Naive B cell (primary cell): ENCODE results near the gene KIF6. TPM values are rescaled to one million over a fixed set of nuclear protein-coding genes. Genes with fewer than 3 reads are reported as not detected.
"Not testable (repeated sequence)": the region's sequence is repeated elsewhere in the genome, so short reads cannot be mapped to it uniquely, and the experiment has no call there.

Source experiments
- ATAC-seq, 2 donors: fragments of 150-1000 bp; cut with Tn5 transposase; 2 replicates each; pipeline ENCODE4 v1.10.0; 2021; ENCODE audit warnings: low read depth in 2 of 2, mild to moderate bottlenecking in 2 of 2, moderate library complexity in 2 of 2
- DNase-seq: peaks from one replicate; pipeline ENCODE4 v3.0.0; 2022
- H3K27ac Mint-ChIP-seq, 6 donors: one replicate each; pipeline ENCODE4 v1.8.0; 2020 to 2022; ENCODE audit warnings: mild to moderate bottlenecking in 6 of 6, mixed read lengths in 6 of 6, moderate library complexity in 5 of 6, inconsistent platforms in 2 of 6
- H3K27me3 Mint-ChIP-seq, 3 donors: one replicate each; pipeline ENCODE4 v1.8.0; 2021 to 2022; ENCODE audit warnings: mixed read lengths in 3 of 3, mild to moderate bottlenecking in 1 of 3
- H3K36me3 Mint-ChIP-seq, 2 donors: one replicate each; pipeline ENCODE4 v1.8.0; 2020 to 2022; ENCODE audit warnings: mixed read lengths in 2 of 2, inconsistent platforms in 1 of 2, mild to moderate bottlenecking in 1 of 2
- H3K4me1 Mint-ChIP-seq, 3 donors: one replicate each; pipeline ENCODE4 v1.8.0; 2020 to 2022; ENCODE audit warnings: mixed read lengths in 3 of 3, inconsistent platforms in 1 of 3, mild to moderate bottlenecking in 1 of 3, moderate library complexity in 1 of 3
- H3K4me3 Mint-ChIP-seq, 8 donors: one replicate each; pipeline ENCODE4 v1.8.0; 2020 to 2022; ENCODE audit warnings: mild to moderate bottlenecking in 8 of 8, mixed read lengths in 8 of 8, moderate library complexity in 8 of 8, inconsistent platforms in 2 of 8
- H3K9me3 Mint-ChIP-seq, 7 donors: one replicate each; pipeline ENCODE4 v1.8.0; 2020 to 2022; ENCODE audit warnings: mixed read lengths in 7 of 7, mild to moderate bottlenecking in 5 of 7, inconsistent platforms in 2 of 7, moderate library complexity in 1 of 7
- polyA plus RNA-seq, 6 donors: library from polyadenylated mRNA; unstranded; fragments of 300-500 nt; fragmentation: Illumina TruSeq; gene quantifications; one replicate each; pipeline ENCODE4 v1.2.3, GENCODE V29; 2021; ENCODE audit warnings: low read depth in 6 of 6

Gene KIF6
- polyA plus RNA-seq, 6 donors from 2014 or later, result 0.16 to 0.19 TPM; not detected in 4

GRCh38 chr6:39502362-39502955 lies 222.7 kb downstream of the KIF6 start:
- H3K4me1 Mint-ChIP-seq, H3K27ac Mint-ChIP-seq, H3K4me3 Mint-ChIP-seq, DNase-seq, ATAC-seq: not testable (repeated sequence)
- Mint-ChIP-seq H3K27me3 (peaks cover 31 to 56% (median 39%) of the 10 kb centered on the region in 3 donors), H3K36me3 (peaks cover 7 to 36% of the 10 kb centered on the region in 2 donors), H3K9me3 (peaks cover 27 to 75% (median 38%) of the 10 kb centered on the region in 7 donors)

GRCh38 chr6:39499053-39499452 lies 226.2 kb downstream of the KIF6 start:
- Mint-ChIP-seq H3K36me3 (peaks cover 5 to 36% of the 10 kb centered on the region in 2 donors), H3K4me1 (no peaks in the 10 kb centered on the region), H3K27me3 (peaks cover 38 to 67% (median 53%) of the 10 kb centered on the region in 3 donors), H3K9me3 (peaks cover 20 to 50% (median 32%) of the 10 kb centered on the region in 7 donors), H3K27ac (no peak overlapping the region), H3K4me3 (no peak overlapping the region)
- ATAC-seq (no peak), DNase-seq (no peak)

- H3K4me3 Mint-ChIP-seq, result no peak overlapping the region
- H3K9me3 Mint-ChIP-seq, result peaks cover 18 to 40% (median 27%) of the 10 kb centered on the region in 7 donors
- H3K27me3 Mint-ChIP-seq, result peaks cover 45 to 57% (median 53%) of the 10 kb centered on the region in 3 donors
- ATAC-seq (no peak), DNase-seq (no peak)
- peaks cover 3 to 33% of the 10 kb centered on the region in 2 donors for H3K36me3 Mint-ChIP-seq
- no peak overlapping the region for H3K27ac Mint-ChIP-seq
- no peaks in the 10 kb centered on the region for H3K4me1 Mint-ChIP-seq
These were observed 227.1 kb downstream of the KIF6 start for GRCh38 chr6:39498096-39498495.

- no peak overlapping the region for H3K27ac Mint-ChIP-seq
These were observed 228.3 kb downstream of the KIF6 start for GRCh38 chr6:39496915-39497314.

GRCh38 chr6:39496456-39496855 lies 228.8 kb downstream of the KIF6 start:
- DNase-seq (no peak), ATAC-seq (no peak)
- peaks cover 4 to 24% (median 14%) of the 10 kb centered on the region in 7 donors for H3K9me3 Mint-ChIP-seq
- no peak overlapping the region for H3K27ac Mint-ChIP-seq
- peaks cover 0 to 17% of the 10 kb centered on the region in 2 donors for H3K36me3 Mint-ChIP-seq
- H3K4me1 Mint-ChIP-seq, result no peaks in the 10 kb centered on the region
- peaks cover 44 to 60% (median 49%) of the 10 kb centered on the region in 3 donors for H3K27me3 Mint-ChIP-seq
- H3K4me3 Mint-ChIP-seq, result no peak overlapping the region

More at GRCh38 chr6:39496915-39497314, 228.3 kb downstream of the KIF6 start:
- Mint-ChIP-seq H3K36me3 (peaks cover 0 to 22% of the 10 kb centered on the region in 2 donors), H3K27me3 (peaks cover 44 to 58% (median 47%) of the 10 kb centered on the region in 3 donors), H3K4me3 (no peak overlapping the region), H3K9me3 (peaks cover 9 to 28% (median 18%) of the 10 kb centered on the region in 7 donors), H3K4me1 (no peaks in the 10 kb centered on the region)
- DNase-seq (no peak), ATAC-seq (no peak)

- H3K27ac Mint-ChIP-seq, result no peak overlapping the region
- H3K36me3 Mint-ChIP-seq, result peaks cover 0 to 9% of the 10 kb centered on the region in 2 donors
These were observed 229.6 kb downstream of the KIF6 start for GRCh38 chr6:39495640-39496039.

GRCh38 chr6:39494998-39495397 lies 230.2 kb downstream of the KIF6 start:
- DNase-seq (no peak), ATAC-seq (no peak)
- Mint-ChIP-seq H3K36me3 (peaks cover 0 to 3% of the 10 kb centered on the region in 2 donors), H3K9me3 (peaks cover under 1 to 11% (median 2%) of the 10 kb centered on the region in 7 donors), H3K27me3 (peaks cover 36 to 52% (median 46%) of the 10 kb centered on the region in 3 donors), H3K4me1 (no peaks in the 10 kb centered on the region), H3K27ac (no peak overlapping the region), H3K4me3 (no peak overlapping the region)

More at GRCh38 chr6:39495640-39496039, 229.6 kb downstream of the KIF6 start:
- Mint-ChIP-seq H3K9me3 (peaks cover 2 to 15% (median 6%) of the 10 kb centered on the region in 7 donors), H3K4me3 (no peak overlapping the region), H3K4me1 (no peaks in the 10 kb centered on the region), H3K27me3 (peaks cover 39 to 52% (median 45%) of the 10 kb centered on the region in 3 donors)
- no peak for DNase-seq
- no peak for ATAC-seq

- Mint-ChIP-seq H3K36me3 (no peaks in the 10 kb centered on the region), H3K9me3 (no peaks in the 10 kb centered on the region)
- no peak for ATAC-seq
These were observed 231.4 kb downstream of the KIF6 start for GRCh38 chr6:39493777-39494176.

GRCh38 chr6:39493174-39493573 lies 232.0 kb downstream of the KIF6 start:
- Mint-ChIP-seq H3K27me3 (peaks cover 27 to 43% (median 42%) of the 10 kb centered on the region in 3 donors), H3K4me3 (no peak overlapping the region), H3K4me1 (no peaks in the 10 kb centered on the region), H3K27ac (no peak overlapping the region), H3K36me3 (no peaks in the 10 kb centered on the region), H3K9me3 (no peaks in the 10 kb centered on the region)
- DNase-seq, result no peak
- ATAC-seq, result no peak

More at GRCh38 chr6:39493777-39494176, 231.4 kb downstream of the KIF6 start:
- Mint-ChIP-seq H3K27ac (no peak overlapping the region), H3K27me3 (peaks cover 30 to 48% (median 46%) of the 10 kb centered on the region in 3 donors), H3K4me1 (no peaks in the 10 kb centered on the region), H3K4me3 (no peak overlapping the region)
- DNase-seq, result no peak

GRCh38 chr6:39490108-39490507 lies 235.1 kb downstream of the KIF6 start:
- no peak for ATAC-seq
- Mint-ChIP-seq H3K4me1 (no peaks in the 10 kb centered on the region), H3K4me3 (no peak overlapping the region), H3K9me3 (no peaks in the 10 kb centered on the region), H3K36me3 (no peaks in the 10 kb centered on the region), H3K27me3 (peaks cover 19 to 31% (median 26%) of the 10 kb centered on the region in 3 donors), H3K27ac (no peak overlapping the region)
- DNase-seq, result no peak

- Mint-ChIP-seq H3K27me3 (peaks cover 23 to 42% (median 31%) of the 10 kb centered on the region in 3 donors), H3K27ac (no peak overlapping the region), H3K36me3 (no peaks in the 10 kb centered on the region), H3K9me3 (no peaks in the 10 kb centered on the region), H3K4me1 (no peaks in the 10 kb centered on the region), H3K4me3 (no peak overlapping the region)
- ATAC-seq (no peak), DNase-seq (no peak)
These were observed 236.8 kb downstream of the KIF6 start for GRCh38 chr6:39488255-39488879.

- H3K9me3 Mint-ChIP-seq, result peaks cover 0 to 4% (median 0%) of the 10 kb centered on the region in 7 donors
- H3K4me3 Mint-ChIP-seq, result no peak overlapping the region
- peak overlapping the region in 1 of 6 donors; percentile 62 for H3K27ac Mint-ChIP-seq
- H3K4me1 Mint-ChIP-seq, result no peaks in the 10 kb centered on the region
- peaks cover 0 to 4% of the 10 kb centered on the region in 2 donors for H3K36me3 Mint-ChIP-seq
- ATAC-seq (no peak), DNase-seq (no peak)
- peaks cover 23 to 38% (median 26%) of the 10 kb centered on the region in 3 donors for H3K27me3 Mint-ChIP-seq
These were observed 240.9 kb downstream of the KIF6 start for GRCh38 chr6:39484276-39484675.

GRCh38 chr6:39479819-39480218 lies 245.4 kb downstream of the KIF6 start:
- ATAC-seq, H3K4me1 Mint-ChIP-seq, H3K36me3 Mint-ChIP-seq, H3K4me3 Mint-ChIP-seq, H3K27ac Mint-ChIP-seq, H3K9me3 Mint-ChIP-seq, DNase-seq: not testable (repeated sequence)
- peaks cover 19 to 32% (median 22%) of the 10 kb centered on the region in 3 donors for H3K27me3 Mint-ChIP-seq

- no peak for DNase-seq
- ATAC-seq, result no peak
- no peak overlapping the region for H3K27ac Mint-ChIP-seq
- no peak overlapping the region for H3K4me3 Mint-ChIP-seq
- peaks cover 0 to 7% (median 3%) of the 10 kb centered on the region in 7 donors for H3K9me3 Mint-ChIP-seq
- no peaks in the 10 kb centered on the region for H3K36me3 Mint-ChIP-seq
- peaks cover 3 to 9% (median 4%) of the 10 kb centered on the region in 3 donors for H3K27me3 Mint-ChIP-seq
- peaks cover 5 to 8% (median 7%) of the 10 kb centered on the region in 3 donors for H3K4me1 Mint-ChIP-seq
These were observed 248.5 kb downstream of the KIF6 start for GRCh38 chr6:39476670-39477069.
